Trophoblast cell (in vitro differentiated cells and primary cell): ENCODE data around the gene ERFL.

Experiments
- DNase-seq, 2 donors: peaks; one replicate each; pipeline ENCODE4 v3.0.0-alpha.2; 2016
- H2AFZ ChIP-seq: 2 replicates; pipeline ENCODE4 v1.6.1; 2013; ENCODE audit warnings: low read length, moderate library complexity, mild to moderate bottlenecking; ENCODE audit not compliant: insufficient read depth, poor library complexity
- H2AK5ac ChIP-seq: 2 replicates; pipeline ENCODE4 v1.6.1; 2013; ENCODE audit warnings: mild to moderate bottlenecking, low read length
- H2BK120ac ChIP-seq: 2 replicates; pipeline ENCODE4 v1.6.1; 2013; ENCODE audit warnings: low read length, mild to moderate bottlenecking, moderate library complexity; ENCODE audit not compliant: insufficient read depth, poor library complexity
- H2BK12ac ChIP-seq: 2 replicates; pipeline ENCODE4 v1.6.1; 2013; ENCODE audit warnings: mild to moderate bottlenecking, low read length, moderate library complexity
- H2BK5ac ChIP-seq: 2 replicates; pipeline ENCODE4 v1.6.1; 2013; ENCODE audit warnings: low read length, low read depth, moderate library complexity, mild to moderate bottlenecking; ENCODE audit not compliant: poor library complexity
- H3K14ac ChIP-seq: 2 replicates; pipeline ENCODE4 v1.6.1; 2013; ENCODE audit warnings: mild to moderate bottlenecking, low read length
- H3K18ac ChIP-seq: 2 replicates; pipeline ENCODE4 v1.6.1; 2013; ENCODE audit warnings: mild to moderate bottlenecking, low read length
- H3K23ac ChIP-seq: 2 replicates; pipeline ENCODE4 v1.6.1; 2013; ENCODE audit warnings: low read length
- H3K27ac ChIP-seq: 2 replicates; pipeline ENCODE4 v1.5.1; 2013; ENCODE audit warnings: low read depth, mild to moderate bottlenecking, inconsistent platforms, low read length, moderate library complexity
- H3K27me3 ChIP-seq: 2 replicates; pipeline ENCODE4 v1.6.1; 2013; ENCODE audit warnings: inconsistent platforms, mild to moderate bottlenecking, low read length, moderate library complexity; ENCODE audit not compliant: insufficient read depth
- H3K36me3 ChIP-seq, 2 experiments: 1 replicate in 1 of 2; 2 replicates in 1 of 2; pipeline ENCODE4 v1.6.1; 2013; ENCODE audit warnings: low read length in 2 of 2, mild to moderate bottlenecking in 2 of 2, moderate library complexity in 1 of 2; ENCODE audit not compliant: insufficient read depth in 2 of 2, control insufficient read depth in 1 of 2
- H3K4ac ChIP-seq: 2 replicates; pipeline ENCODE4 v1.6.1; 2013; ENCODE audit warnings: low read depth, mild to moderate bottlenecking, low read length, moderate library complexity
- H3K4me1 ChIP-seq, 2 experiments: 1 replicate in 1 of 2; 2 replicates in 1 of 2; pipeline ENCODE4 v1.6.1; 2013; ENCODE audit warnings: low read length in 2 of 2, mild to moderate bottlenecking in 2 of 2, moderate library complexity in 1 of 2; ENCODE audit not compliant: insufficient read depth in 2 of 2, control insufficient read depth in 1 of 2
- H3K4me2 ChIP-seq: 2 replicates; pipeline ENCODE4 v1.6.1; 2013; ENCODE audit warnings: inconsistent platforms, mild to moderate bottlenecking, low read length, moderate library complexity
- H3K4me3 ChIP-seq: 2 replicates; pipeline ENCODE4 v1.5.1; 2013; ENCODE audit warnings: mild to moderate bottlenecking, low read depth, low read length, inconsistent platforms
- H3K79me1 ChIP-seq: one replicate; pipeline ENCODE4 v1.6.1; 2013; ENCODE audit warnings: low read length
- H3K79me2 ChIP-seq: 2 replicates; pipeline ENCODE4 v1.6.1; 2013; ENCODE audit warnings: low read length, mild to moderate bottlenecking; ENCODE audit not compliant: control insufficient read depth, insufficient read depth, poor library complexity
- H3K9ac ChIP-seq: 2 replicates; pipeline ENCODE4 v1.6.1; 2013; ENCODE audit warnings: mild to moderate bottlenecking, low read length
- H3K9me3 ChIP-seq: 2 replicates; pipeline ENCODE4 v1.6.1; 2013; ENCODE audit warnings: low read depth, mild to moderate bottlenecking, control low read depth, inconsistent platforms, low read length; ENCODE audit not compliant: insufficient read depth
- H4K12ac ChIP-seq: 2 replicates; pipeline ENCODE4 v1.6.1; 2013; ENCODE audit warnings: low read depth, mild to moderate bottlenecking, low read length, moderate library complexity
- H4K8ac ChIP-seq: 2 replicates; pipeline ENCODE4 v1.6.1; 2013; ENCODE audit warnings: low read depth, mild to moderate bottlenecking, low read length, moderate library complexity
- H4K91ac ChIP-seq: one replicate; pipeline ENCODE4 v1.6.1; 2013; ENCODE audit warnings: low read depth, mild to moderate bottlenecking, low read length, moderate library complexity
- WGBS: extraction: QIAGEN DNeasy Blood & Tissue Kit; methylation state at CpG from one replicate; pipeline ENCODE4 v1.1.7; 2013; ENCODE audit warnings: missing lambda C conversion rate; ENCODE audit not compliant: insufficient read length, insufficient coverage; ENCODE audit errors: extremely low coverage; 5-methylcytosine and 5-hydroxymethylcytosine counted together

The ERFL gene

DNA sequence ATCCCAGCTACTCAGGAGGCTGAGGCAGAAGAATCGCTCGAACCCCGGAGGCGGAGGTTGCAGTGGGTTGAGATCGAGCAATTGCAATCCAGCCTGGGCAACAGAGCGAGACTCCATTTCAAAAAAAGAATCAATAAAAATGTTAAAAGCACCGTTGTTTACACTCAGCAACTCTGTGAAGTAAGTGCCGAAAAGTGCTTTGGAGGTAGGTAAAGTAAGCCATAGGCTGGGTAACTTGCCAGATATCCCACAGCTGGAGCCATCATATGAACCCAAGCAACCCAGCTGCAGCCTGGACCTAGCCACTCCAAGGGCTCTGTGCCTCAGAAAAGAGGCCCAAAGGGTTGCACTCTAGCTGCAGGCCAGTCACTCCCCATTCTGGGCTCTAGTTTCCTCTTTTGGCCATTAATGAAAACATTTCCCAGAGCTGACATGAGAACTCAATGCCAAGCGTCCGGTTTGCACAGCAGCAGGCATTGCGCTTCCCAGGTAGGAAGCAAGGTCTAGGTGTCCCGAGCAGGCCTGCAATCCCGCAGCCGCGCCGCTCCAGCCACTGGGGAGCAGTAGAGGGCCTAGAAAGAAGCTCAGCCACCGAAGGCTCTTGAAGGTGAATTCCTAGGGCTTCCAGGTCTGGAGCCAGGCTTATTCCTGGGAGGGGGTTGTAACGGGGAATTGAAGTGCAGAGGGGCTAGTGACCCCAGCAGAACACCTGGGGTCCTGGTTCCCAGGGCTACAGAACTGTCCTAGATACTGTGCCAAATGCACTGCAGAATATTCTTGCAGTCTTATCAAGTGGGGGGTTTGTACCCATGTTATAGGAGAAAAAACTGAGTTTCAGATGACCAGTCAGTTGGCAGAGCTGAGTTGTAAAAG lies 55.2 kb downstream of the ERFL start:
- Histone ChIP-seq H4K12ac (no peak overlapping the region), H2AFZ (no peak overlapping the region), H3K9me3 (no peaks in the 10 kb centered on the region), H4K8ac (no peak overlapping the region), H3K27ac (no peak overlapping the region), H3K23ac (no peak overlapping the region), H3K36me3 (peaks cover 41 to 42% of the 10 kb centered on the region in 2 experiments), H2BK5ac (no peak overlapping the region), H4K91ac (no peak overlapping the region), H3K9ac (no peak overlapping the region), H3K79me2 (no peaks in the 10 kb centered on the region), H3K4me1 (no peaks in the 10 kb centered on the region), H2AK5ac (no peak overlapping the region), H3K4ac (no peak overlapping the region), H2BK12ac (no peak overlapping the region), H3K4me3 (no peak overlapping the region), H3K18ac (no peak overlapping the region), H3K4me2 (no peak overlapping the region), H3K14ac (no peak overlapping the region), H3K79me1 (no peaks in the 10 kb centered on the region), H2BK120ac (no peak overlapping the region), H3K27me3 (no peaks in the 10 kb centered on the region)
- peak; percentile 82 for DNase-seq
- WGBS = no CpG with 5 or more reads among the region's 18 CpGs

- Histone ChIP-seq H2BK12ac (no peak overlapping the region), H3K27ac (no peak overlapping the region), H3K36me3 (peaks cover 46 to 49% of the 10 kb centered on the region in 2 experiments), H3K23ac (no peak overlapping the region), H3K79me2 (no peaks in the 10 kb centered on the region), H3K4me3 (no peak overlapping the region), H3K79me1 (no peaks in the 10 kb centered on the region), H3K9me3 (no peaks in the 10 kb centered on the region), H2AK5ac (no peak overlapping the region), H2BK120ac (no peak overlapping the region), H3K14ac (no peak overlapping the region), H2BK5ac (no peak overlapping the region), H3K4me1 (no peaks in the 10 kb centered on the region), H3K18ac (no peak overlapping the region), H4K12ac (no peak overlapping the region), H2AFZ (no peak overlapping the region), H3K27me3 (no peaks in the 10 kb centered on the region), H3K9ac (no peak overlapping the region), H4K91ac (no peak overlapping the region), H4K8ac (no peak overlapping the region), H3K4me2 (no peak overlapping the region), H3K4ac (no peak overlapping the region)
- DNase-seq = no peak
- no CpG with 5 or more reads among the region's 12 CpGs for WGBS
These were observed 55.9 kb downstream of the ERFL start for GRCh38 chr19:41872384-41872774.

- no CpG with 5 or more reads among the region's 16 CpGs for WGBS
- H3K9ac ChIP-seq = no peak overlapping the region
- H3K14ac ChIP-seq = no peak overlapping the region
- H3K27ac ChIP-seq = no peak overlapping the region
- H2AFZ ChIP-seq = no peak overlapping the region
- peaks cover 51 to 55% of the 10 kb centered on the region in 2 experiments for H3K36me3 ChIP-seq
- no peaks in the 10 kb centered on the region for H3K27me3 ChIP-seq
- H3K4me2 ChIP-seq = no peak overlapping the region
- no peak overlapping the region for H3K18ac ChIP-seq
- H3K79me2 ChIP-seq = no peaks in the 10 kb centered on the region
- no peak overlapping the region for H2AK5ac ChIP-seq
- no peak for DNase-seq
- no peak overlapping the region for H2BK5ac ChIP-seq
- no peak overlapping the region for H2BK120ac ChIP-seq
- no peaks in the 10 kb centered on the region for H3K9me3 ChIP-seq
- no peak overlapping the region for H4K8ac ChIP-seq
- H2BK12ac ChIP-seq = no peak overlapping the region
- no peak overlapping the region for H3K4me3 ChIP-seq
- no peak overlapping the region for H3K23ac ChIP-seq
- no peak overlapping the region for H3K4ac ChIP-seq
- H4K91ac ChIP-seq = no peak overlapping the region
- H3K4me1 ChIP-seq = no peaks in the 10 kb centered on the region
- H3K79me1 ChIP-seq = no peaks in the 10 kb centered on the region
- no peak overlapping the region for H4K12ac ChIP-seq
These were observed 56.5 kb downstream of the ERFL start for GRCh38 chr19:41871573-41872383.

GRCh38 chr19:41870401-41870873 lies 57.8 kb downstream of the ERFL start:
- Histone ChIP-seq H3K4me1 (no peaks in the 10 kb centered on the region), H4K8ac (no peak overlapping the region), H3K23ac (no peak overlapping the region), H3K79me2 (no peaks in the 10 kb centered on the region), H3K4ac (no peak overlapping the region), H2BK5ac (no peak overlapping the region), H2AK5ac (no peak overlapping the region), H2AFZ (no peak overlapping the region), H3K27ac (no peak overlapping the region), H3K4me2 (no peak overlapping the region), H2BK120ac (no peak overlapping the region), H3K14ac (no peak overlapping the region), H3K9me3 (no peaks in the 10 kb centered on the region), H4K91ac (no peak overlapping the region), H2BK12ac (no peak overlapping the region), H3K9ac (no peak overlapping the region), H3K27me3 (no peaks in the 10 kb centered on the region), H3K4me3 (no peak overlapping the region), H3K79me1 (no peaks in the 10 kb centered on the region), H3K36me3 (peaks cover 59 to 64% of the 10 kb centered on the region in 2 experiments), H3K18ac (no peak overlapping the region), H4K12ac (no peak overlapping the region)
- DNase-seq = no peak
- no CpG with 5 or more reads among the region's 3 CpGs for WGBS
